K562 (cell line): Measurements from ENCODE around the gene TMSB4X. TPM values are rescaled to one million over a fixed set of nuclear protein-coding genes. Genes with fewer than 3 reads are reported as not detected.

ENCODE experiments used
- ATAC-seq: fragments of 200-7000 bp; cut with Tn5 transposase; 3 replicates; pipeline ENCODE4 v1.9.1; 2020; ENCODE audit warnings: moderate library complexity
- BruUV-seq: library from RNA; stranded (reverse); fragments of 400-500 nt; replicated peaks from 2 replicates; lab custom pipeline; 2021; lab: Mats Ljungman, UMichigan
- CTCF ChIA-PET: fragments of 300-600 bp; formaldehyde crosslinking; extraction: SDS; loops from one replicate; lab custom pipeline; 2021; ENCODE audit warnings: low intra/inter-chr PET ratio; lab: Yijun Ruan, JAX
- POLR2A ChIA-PET: fragments of 300-600, 350-650 bp; sonication (Branson Sonifier 250); formaldehyde crosslinking; extraction: SDS; loops from one replicate; lab custom pipeline; 2021; ENCODE audit warnings: antibody characterized with exemption, inconsistent platforms; lab: Yijun Ruan, JAX
- DNase-seq, 4 experiments: peaks; one replicate each; pipeline versions ENCODE4 v3.0.0 to v3.0.0-alpha.2; 2011 to 2018; ENCODE audit warnings: low spot score in 3 of 4, mixed read lengths in 3 of 4; ENCODE audit errors: extremely low read depth in 1 of 4
- FAIRE-seq: peaks from 2 replicates; lab custom pipeline; 2011; peaks lifted over from hg19 to GRCh38; lab: Jason Lieb, UNC
- H2AFZ ChIP-seq: 2 replicates; pipeline ENCODE4 v1.6.0; 2011; ENCODE audit warnings: low read depth, low read length, control low read depth, inconsistent platforms
- H3K27ac ChIP-seq: fragments of 200-600 bp; 3 replicates; pipeline ENCODE4 v1.8.0; 2011; ENCODE audit warnings: low read depth, mild to moderate bottlenecking, control low read depth, inconsistent platforms, low read length, moderate library complexity, mixed read lengths; ENCODE audit errors: extremely low read depth
- H3K27me3 ChIP-seq, 2 experiments: fragments of 300-600 bp in 1 of 2; 2 replicates in 1 of 2; 3 replicates in 1 of 2; pipeline versions ENCODE4 v1.6.0 to v1.8.0; 2011; ENCODE audit warnings: inconsistent platforms in 2 of 2, low read length in 2 of 2, mild to moderate bottlenecking in 1 of 2, mixed read lengths in 1 of 2, moderate library complexity in 1 of 2; ENCODE audit not compliant: control insufficient read depth in 2 of 2, insufficient read depth in 2 of 2
- H3K36me3 ChIP-seq: fragments of 300-600 bp; 3 replicates; pipeline ENCODE4 v1.8.0; 2011; ENCODE audit warnings: mild to moderate bottlenecking, low read length, inconsistent platforms; ENCODE audit not compliant: control insufficient read depth, insufficient read depth
- H3K4me1 ChIP-seq, 2 experiments: fragments of 200-600 bp in 1 of 2; replicated peaks in 1 of 2; 2 replicates in 1 of 2; 3 replicates in 1 of 2; pipeline versions ENCODE4 v1.5.1 to v1.8.0; 2011; ENCODE audit warnings: inconsistent platforms in 2 of 2, low read length in 2 of 2, mild to moderate bottlenecking in 1 of 2, mixed read lengths in 1 of 2, moderate library complexity in 1 of 2; ENCODE audit not compliant: control insufficient read depth in 2 of 2, insufficient read depth in 2 of 2
- H3K4me2 ChIP-seq: 2 replicates; pipeline ENCODE4 v1.6.1; 2011; ENCODE audit warnings: low read length, control low read depth, inconsistent platforms, mixed read lengths; ENCODE audit not compliant: insufficient read depth
- H3K4me3 ChIP-seq: fragments of 200-600 bp; sonication (generic), shearing (Covaris generic); 2 replicates; pipeline ENCODE4 v1.5.1; 2016; ENCODE audit warnings: control low read depth, inconsistent platforms
- H3K79me2 ChIP-seq: fragments of 200-600 bp; 3 replicates; pipeline ENCODE4 v1.8.0; 2011; ENCODE audit warnings: low read length, inconsistent platforms; ENCODE audit not compliant: control insufficient read depth, insufficient read depth
- H3K9ac ChIP-seq, 2 experiments: 2 replicates each; pipeline versions ENCODE4 v1.6.0 to v1.6.1; 2011; ENCODE audit warnings: low read depth in 2 of 2, low read length in 2 of 2, control low read depth in 1 of 2, inconsistent platforms in 1 of 2, mild to moderate bottlenecking in 1 of 2, mixed read lengths in 1 of 2; ENCODE audit not compliant: insufficient read depth in 1 of 2
- H3K9me1 ChIP-seq: one replicate; pipeline ENCODE4 v1.6.0; 2011; ENCODE audit warnings: inconsistent platforms, mild to moderate bottlenecking, low read length, moderate library complexity; ENCODE audit not compliant: control insufficient read depth, insufficient read depth
- H3K9me3 ChIP-seq: replicated peaks from 2 replicates; pipeline ENCODE4 v1.5.1; 2011; ENCODE audit warnings: low read depth, low read length, inconsistent platforms; ENCODE audit not compliant: control insufficient read depth, insufficient read depth
- H4K20me1 ChIP-seq: replicated peaks from 2 replicates; pipeline ENCODE4 v1.6.1; 2011; ENCODE audit warnings: low read length, inconsistent platforms, mixed read lengths; ENCODE audit not compliant: control insufficient read depth, insufficient read depth
- ASH1L ChIP-seq: fragments of 450-650 bp; IDR thresholded peaks from 2 replicates; pipeline ENCODE4 v1.6.1; 2018; ENCODE audit warnings: borderline replicate concordance, mild to moderate bottlenecking, low read depth; ENCODE audit not compliant: partially characterized antibody
- CBX5 ChIP-seq: IDR thresholded peaks from 2 replicates; pipeline ENCODE4 v1.6.1; 2014; ENCODE audit warnings: low read depth, borderline replicate concordance
- KDM1A ChIP-seq, 2 experiments: fragments of 450-650 bp; IDR thresholded peaks; 2 replicates each; pipeline ENCODE4 v1.6.1; 2016; ENCODE audit warnings: mild to moderate bottlenecking in 2 of 2
- MCM5 ChIP-seq: fragments of 450-650 bp; IDR thresholded peaks from 2 replicates; pipeline ENCODE4 v1.6.1; 2016; ENCODE audit warnings: low read depth
- MNT ChIP-seq, 2 experiments: fragments of 450-650 bp; conservative IDR thresholded peaks; 2 replicates each; pipeline ENCODE4 v1.6.1; 2017; ENCODE audit warnings: mild to moderate bottlenecking in 2 of 2, moderate library complexity in 2 of 2
- NCOA2 ChIP-seq, 2 experiments: fragments of 450-650 bp; IDR thresholded peaks; 2 replicates each; pipeline ENCODE4 v1.6.1; 2018; ENCODE audit warnings: mild to moderate bottlenecking in 2 of 2, moderate library complexity in 1 of 2; ENCODE audit not compliant: partially characterized antibody in 2 of 2
- POLR2AphosphoS5 ChIP-seq: IDR thresholded peaks from 2 replicates; pipeline ENCODE4 v1.6.1; 2011; ENCODE audit warnings: mild to moderate bottlenecking, low read depth, low read length, moderate library complexity; ENCODE audit not compliant: control insufficient read depth, insufficient read depth
- POLR3G ChIP-seq: IDR thresholded peaks from 2 replicates; pipeline ENCODE4 v1.6.1; 2011; ENCODE audit not compliant: insufficient read length, insufficient replicate concordance; ENCODE audit errors: extremely low read depth
- SAFB ChIP-seq: fragments of 200-400 bp; formaldehyde crosslinking; IDR thresholded peaks from 2 replicates; pipeline ENCODE4 v1.6.1; 2017; ENCODE audit warnings: low read depth, low read length, borderline replicate concordance
- SIRT6 ChIP-seq: IDR thresholded peaks from one replicate; pipeline ENCODE4 v1.6.1; 2012; ENCODE audit warnings: low read depth, mild to moderate bottlenecking, control low read depth, inconsistent platforms, low read length, moderate library complexity
- SMARCC2 ChIP-seq: fragments of 450-650 bp; IDR thresholded peaks from 2 replicates; pipeline ENCODE4 v1.6.1; 2017; ENCODE audit warnings: antibody characterized with exemption, moderate library complexity, mild to moderate bottlenecking, low read depth
- TRIM24 ChIP-seq, 2 experiments: fragments of 450-650 bp; IDR thresholded peaks; 2 replicates each; pipeline ENCODE4 v1.6.1; 2016
- ZNF512 ChIP-seq: IDR thresholded peaks from 2 replicates; pipeline ENCODE4 v1.6.1; 2016; ENCODE audit warnings: missing genetic modification characterization, missing compliant biosample characterization
- ZNF583 ChIP-seq: fragments of 250-450 bp; sonication (Bioruptor Pico); IDR thresholded peaks from 2 replicates; pipeline ENCODE4 v1.4.0; 2020
- ZNF586 ChIP-seq: fragments of 450-650 bp; formaldehyde crosslinking; conservative IDR thresholded peaks from 2 replicates; pipeline ENCODE4 v1.4.0; 2020; ENCODE audit warnings: mild to moderate bottlenecking, moderate library complexity
- ZNF655 ChIP-seq: fragments of 250-450 bp; sonication (Bioruptor Pico); IDR thresholded peaks from 2 replicates; pipeline ENCODE4 v1.5.0; 2021
- ZNF699 ChIP-seq: fragments of 250-450 bp; sonication (Bioruptor Pico); IDR thresholded peaks from 2 replicates; pipeline ENCODE4 v1.8.0; 2021; ENCODE audit warnings: mild to moderate bottlenecking, moderate library complexity; ENCODE audit not compliant: insufficient replicate concordance
- WGBS: fragments of 100-300 bp; shearing (Covaris generic); methylation state at CpG from one replicate; pipeline ENCODE4 v1.1.6; 2016; ENCODE audit warnings: low coverage, mixed read lengths; ENCODE audit not compliant: insufficient coverage; ENCODE audit errors: missing lambda C conversion rate; 5-methylcytosine and 5-hydroxymethylcytosine counted together
- in situ Hi-C: fragments of 300-500 bp; cut with MboI; formaldehyde crosslinking; loops from 4 replicates; pipeline ENCODE4 v1.15.0; 2018; ENCODE audit warnings: inconsistent platforms, mixed read lengths
- intact Hi-C: fragments of 100-400 bp; cut with micrococcal nuclease; formaldehyde crosslinking; loops from 2 replicates; pipeline ENCODE4 v1.14.2; 2022
- polyA plus RNA-seq, 8 experiments: library from polyadenylated mRNA; depleted of rRNA in 4 of 8; stranded (reverse) in 5 of 8; unstranded in 3 of 8; fragments of >200 nt; fragmentation: Nextera tagmentation in 2 of 8; fragmentation: Illumina TruSeq in 1 of 8; extraction: Ambion mirVana in 2 of 8; extraction: Trizol in 1 of 8; gene quantifications; 2 replicates each; pipeline versions ENCODE4 v1.2.1 to v1.2.3, GENCODE V29; 2011 to 2014; ENCODE audit warnings: inconsistent platforms in 1 of 8, missing spikeins in 1 of 8
- total RNA-seq, 7 experiments: library from RNA; depleted of rRNA in 6 of 7; stranded (reverse); fragments of >200 nt in 6 of 7; fragmentation: Illumina TruSeq in 2 of 7; extraction: Trizol in 2 of 7; gene quantifications; 2 replicates each; pipeline versions ENCODE4 v1.2.1 to v1.2.3, GENCODE V29; 2011 to 2021; ENCODE audit warnings: low replicate concordance in 1 of 7

Gene TMSB4X
- total and polyA plus RNA-seq, 9 of the 15 experiments (the other 6 are each of a cell fraction or from before 2014, with no cell fraction given): 1,035 to 2,035 (median 1,529) TPM

- in situ Hi-C loops: loop anchor here (25.0 kb wide), 1 partner anchor 700 kb away; the partner anchor contains the start of gene TCEANC
- CTCF ChIA-PET: no interaction called here
- no peak for TF ChIP-seq ASH1L
- no peak for TF ChIP-seq POLR3G
- no peak for TF ChIP-seq ZNF655 (CRISPR knock-in tag)
- no peak for TF ChIP-seq SMARCC2
- no peak for TF ChIP-seq MCM5
- TF ChIP-seq NCOA2 (IDR thresholded peaks at IDR 0.05; ENCODE audit: partially characterized antibody in 2 of 2): no peak
- TF ChIP-seq KDM1A (IDR thresholded peaks at IDR 0.05): 0 out of 4 replicates have a peak, but pooled peaks of 1 of the 2 experiments have one; percentile 14
- no peak for TF ChIP-seq CBX5
- TF ChIP-seq ZNF699 (CRISPR knock-in tag): no peak
- TF ChIP-seq POLR2AphosphoS5: no peak
- no peak for TF ChIP-seq ZNF583 (CRISPR knock-in tag)
- TF ChIP-seq ZNF586 (CRISPR knock-in tag): no peak
- TF ChIP-seq SAFB: no peak
- TF ChIP-seq SIRT6: no peak
- 0 out of 4 replicates have a peak, but pooled peaks of 1 of the 2 experiments have one; percentile 17 for TF ChIP-seq MNT (conservative IDR thresholded peaks at IDR 0.05)
- 0 out of 4 replicates have a peak, but pooled peaks of 1 of the 2 experiments have one; percentile 24 for TF ChIP-seq TRIM24 (IDR thresholded peaks at IDR 0.05)
- no peak for TF ChIP-seq ZNF512 (tag)
Measured at GRCh38 chrX:12962041-12962504, 12.8 kb upstream of the TMSB4X start.

More at GRCh38 chrX:12962041-12962504, 12.8 kb upstream of the TMSB4X start:
- WGBS: 10% methylated on average over 2 of the region's 4 CpGs
- intact Hi-C loops: no loop called here
- peaks cover 13% of the 10 kb centered on the region; the same call in 2 of the 3 replicates for H3K36me3 ChIP-seq
- H3K4me1 ChIP-seq: peaks cover 24 to 39% of the 10 kb centered on the region in 2 experiments
- peak overlapping the region; percentile 31 for H3K4me2 ChIP-seq
- H3K9ac ChIP-seq: peak overlapping the region; percentile 7 to 67; a peak in 2 of 4 replicates
- BruUV-seq: no TSS peak
- no peaks in the 10 kb centered on the region for H4K20me1 ChIP-seq
- POLR2A ChIA-PET: no interaction called here
- H3K9me3 ChIP-seq: no peaks in the 10 kb centered on the region
- FAIRE-seq (peak; percentile 6), ATAC-seq (peak; percentile 76), DNase-seq (peak in 3 of 4 experiments; percentile 26 to 77 (median 47))
- H2AFZ ChIP-seq: peak overlapping the region; percentile 59; the same call in 1 of the 2 replicates
- no peak overlapping the region for H3K4me3 ChIP-seq
- no peaks in the 10 kb centered on the region for H3K9me1 ChIP-seq
- H3K27me3 ChIP-seq: no peaks in the 10 kb centered on the region
- H3K79me2 ChIP-seq: peaks cover 25% of the 10 kb centered on the region
- peak overlapping the region; percentile 40 for H3K27ac ChIP-seq
